GM18873 (cell line): ENCODE measurements around the gene LRRC59.
"Not testable (repeated sequence)": the region's sequence is repeated elsewhere in the genome, so short reads cannot be mapped to it uniquely, and the experiment has no call there.

Experiments
- ATAC-seq: cut with Tn5 transposase; IDR thresholded peaks from one replicate; pipeline ENCODE4 v1.9.1; 2021; ENCODE audit warnings: mild to moderate bottlenecking, moderate library complexity, moderate number of reproducible peaks; ENCODE audit not compliant: unreplicated experiment, low FRiP score

The LRRC59 gene

GRCh38 chr17:50397111-50397918 lies at the start of gene LRRC59:
LRRC59 (minus strand) TSS chr17:50397523; CDS start chr17:50397317, 206 bp downstream.
- ATAC-seq, result peak; percentile 86

GRCh38 chr17:50445730-50446325 lies 48.5 kb upstream of the LRRC59 start:
- no peak for ATAC-seq

GRCh38 chr17:50444841-50445715 lies 47.8 kb upstream of the LRRC59 start:
- no peak for ATAC-seq

GRCh38 chr17:50443505-50443974 lies 46.2 kb upstream of the LRRC59 start:
- no peak for ATAC-seq

GRCh38 chr17:50440838-50441829 lies 43.8 kb upstream of the LRRC59 start:
- no peak for ATAC-seq

GRCh38 chr17:50440172-50440837 lies 43.0 kb upstream of the LRRC59 start:
- ATAC-seq, result no peak

- no peak for ATAC-seq
Observed at GRCh38 chr17:50439008-50439407, 41.7 kb upstream of the LRRC59 start.

- no peak for ATAC-seq
Observed at GRCh38 chr17:50437409-50437808, 40.1 kb upstream of the LRRC59 start.

GRCh38 chr17:50432125-50432762 lies 34.9 kb upstream of the LRRC59 start:
- no peak for ATAC-seq

- no peak for ATAC-seq
Observed at GRCh38 chr17:50430821-50431618, 33.7 kb upstream of the LRRC59 start.

- ATAC-seq, result no peak
Observed at GRCh38 chr17:50429793-50430192, 32.5 kb upstream of the LRRC59 start.

GRCh38 chr17:50428831-50429424 lies 31.6 kb upstream of the LRRC59 start:
- no peak for ATAC-seq

GRCh38 chr17:50428126-50428525 lies 30.8 kb upstream of the LRRC59 start:
- ATAC-seq, result not testable (repeated sequence)

- ATAC-seq, result no peak
Observed at GRCh38 chr17:50426814-50427787, 29.8 kb upstream of the LRRC59 start.

GRCh38 chr17:50426472-50426782 lies 29.1 kb upstream of the LRRC59 start:
- no peak for ATAC-seq

- ATAC-seq, result no peak
Observed at GRCh38 chr17:50425682-50426471, 28.6 kb upstream of the LRRC59 start, which contains the start of gene ACSF2. ACSF2 (plus strand) TSS chr17:50426218; CDS start chr17:50426262, 44 bp downstream.
